ENCODE measurements around the gene SLC2A8. TPM values are rescaled to one million over a fixed set of nuclear protein-coding genes. Genes with fewer than 3 reads are reported as not detected.
A peak's percentile ranks its signal among the peaks of the same experiment; 100 is the strongest.

The SLC2A8 gene
- total RNA-seq, 4 donors from 2014 or later: 23.7 to 40.2 (median 29.8) TPM

GRCh38 chr9:127390248-127390545 is 6.8 kb upstream of the SLC2A8 start:
- no peak overlapping the region for H3K27ac ChIP-seq
- H3K9me3 ChIP-seq: no peaks in the 10 kb centered on the region
- H3K4me1 ChIP-seq: no peaks in the 10 kb centered on the region
- H3K36me3 ChIP-seq: peaks cover 0 to 48% of the 10 kb centered on the region in 2 donors
- WGBS, 2 donors (ENCODE audit: low coverage in 1 of 2): 73 to 83% methylated on average over 2 of the region's 2 CpGs
- no peaks in the 10 kb centered on the region for H3K27me3 ChIP-seq
- H3K4me3 ChIP-seq: no peak overlapping the region
- no peak for ATAC-seq
- TF ChIP-seq POLR2AphosphoS5 (IDR thresholded peaks at IDR 0.05) (no peak), CTCF (IDR thresholded peaks at IDR 0.05) (no peak), POLR2A (IDR thresholded peaks at IDR 0.05) (no peak), EP300 (IDR thresholded peaks at IDR 0.05) (no peak)

GRCh38 chr9:127390563-127390962 is 6.4 kb upstream of the SLC2A8 start:
- Histone ChIP-seq H3K9me3 (no peaks in the 10 kb centered on the region), H3K4me1 (no peaks in the 10 kb centered on the region), H3K36me3 (peaks cover 0 to 48% of the 10 kb centered on the region in 2 donors), H3K27me3 (no peaks in the 10 kb centered on the region), H3K4me3 (no peak overlapping the region), H3K27ac (no peak overlapping the region)
- WGBS, 2 donors (ENCODE audit: low coverage in 1 of 2): 50% methylated on average over 1 of the region's 5 CpGs; no CpG with 5 or more reads in 1 of the 2 donors
- TF ChIP-seq CTCF (IDR thresholded peaks at IDR 0.05) (no peak), POLR2AphosphoS5 (IDR thresholded peaks at IDR 0.05) (no peak), EP300 (IDR thresholded peaks at IDR 0.05) (no peak), POLR2A (IDR thresholded peaks at IDR 0.05) (no peak)
- no peak for ATAC-seq

GRCh38 chr9:127392166-127392565 is 4.8 kb upstream of the SLC2A8 start:
- Histone ChIP-seq H3K4me3 (no peak overlapping the region), H3K9me3 (no peaks in the 10 kb centered on the region), H3K36me3 (peaks cover 0 to 41% of the 10 kb centered on the region in 2 donors), H3K4me1 (peaks cover 0 to 8% (median 0%) of the 10 kb centered on the region in 3 donors), H3K27me3 (no peaks in the 10 kb centered on the region), H3K27ac (no peak overlapping the region)
- TF ChIP-seq POLR2AphosphoS5 (IDR thresholded peaks at IDR 0.05) (no peak), EP300 (IDR thresholded peaks at IDR 0.05) (no peak), POLR2A (IDR thresholded peaks at IDR 0.05) (no peak), CTCF (IDR thresholded peaks at IDR 0.05) (no peak)
- 75 to 85% methylated on average over 5 of the region's 5 CpGs for WGBS, 2 donors (ENCODE audit: low coverage in 1 of 2)
- ATAC-seq: no peak

- no peak overlapping the region for H3K4me3 ChIP-seq
These were observed 4.0 kb upstream of the SLC2A8 start for GRCh38 chr9:127392976-127393375.

More at GRCh38 chr9:127392976-127393375, 4.0 kb upstream of the SLC2A8 start:
- Histone ChIP-seq H3K4me1 (peaks cover 0 to 14% (median 3%) of the 10 kb centered on the region in 3 donors), H3K9me3 (no peaks in the 10 kb centered on the region), H3K27me3 (no peaks in the 10 kb centered on the region), H3K27ac (peak overlapping the region in 1 of 4 donors; percentile 19), H3K36me3 (peaks cover 0 to 40% of the 10 kb centered on the region in 2 donors)
- WGBS, 2 donors (ENCODE audit: low coverage in 1 of 2): 49 to 97% methylated on average over 2 to 4 of the region's 5 CpGs
- TF ChIP-seq CTCF (IDR thresholded peaks at IDR 0.05) (no peak), EP300 (IDR thresholded peaks at IDR 0.05) (no peak), POLR2A (IDR thresholded peaks at IDR 0.05) (no peak), POLR2AphosphoS5 (IDR thresholded peaks at IDR 0.05) (no peak)
- ATAC-seq: no peak

Data from gastroesophageal sphincter (tissue), 4 donors.